HG03135 (cell line): ENCODE results near the gene TRAP1.
"Not testable (repeated sequence)": the region's sequence is repeated elsewhere in the genome, so short reads cannot be mapped to it uniquely, and the experiment has no call there.

Experiments
- ATAC-seq: cut with Tn5 transposase; IDR thresholded peaks from one replicate; pipeline ENCODE4 v1.9.1; 2021; ENCODE audit warnings: mild to moderate bottlenecking, moderate library complexity; ENCODE audit not compliant: unreplicated experiment

Gene TRAP1

DNA sequence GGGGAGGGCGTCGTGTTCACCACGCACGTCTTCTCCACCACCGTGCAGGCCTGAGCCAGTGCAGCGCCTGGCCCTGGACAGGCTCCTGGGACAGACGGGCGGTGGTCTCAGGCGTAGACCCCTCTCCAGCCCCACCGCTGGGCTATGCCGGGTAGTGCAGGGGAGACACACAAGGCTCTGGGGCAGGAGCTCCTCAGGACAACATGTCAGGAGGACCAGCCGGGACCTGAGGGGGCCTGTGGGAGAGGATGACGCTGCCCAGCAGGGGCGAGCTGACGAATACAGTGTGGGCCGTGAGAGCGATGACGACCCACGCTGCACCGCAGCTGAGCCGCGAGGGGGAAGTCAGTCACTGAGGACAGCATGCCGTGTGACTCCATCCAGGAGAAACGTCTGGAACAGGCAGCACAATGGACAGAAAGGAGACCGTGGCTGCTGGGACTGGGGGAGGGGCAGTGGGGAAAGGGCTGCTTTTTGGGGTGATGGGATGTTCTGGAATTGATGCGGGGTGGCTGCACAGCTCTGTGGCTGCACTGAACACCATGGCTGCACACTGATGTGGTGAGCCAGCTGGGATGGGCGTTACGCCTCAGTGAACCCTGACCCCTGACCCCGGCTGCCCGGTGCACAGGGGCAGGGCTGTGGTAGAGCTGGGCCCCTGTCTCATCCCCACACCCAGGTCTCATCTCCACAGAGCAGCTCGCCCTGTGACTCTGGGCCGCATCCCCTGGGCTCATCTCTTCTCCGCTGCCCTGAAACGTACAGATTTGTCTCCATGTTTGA lies 42.6 kb downstream of the TRAP1 start:
- ATAC-seq: no peak

DNA sequence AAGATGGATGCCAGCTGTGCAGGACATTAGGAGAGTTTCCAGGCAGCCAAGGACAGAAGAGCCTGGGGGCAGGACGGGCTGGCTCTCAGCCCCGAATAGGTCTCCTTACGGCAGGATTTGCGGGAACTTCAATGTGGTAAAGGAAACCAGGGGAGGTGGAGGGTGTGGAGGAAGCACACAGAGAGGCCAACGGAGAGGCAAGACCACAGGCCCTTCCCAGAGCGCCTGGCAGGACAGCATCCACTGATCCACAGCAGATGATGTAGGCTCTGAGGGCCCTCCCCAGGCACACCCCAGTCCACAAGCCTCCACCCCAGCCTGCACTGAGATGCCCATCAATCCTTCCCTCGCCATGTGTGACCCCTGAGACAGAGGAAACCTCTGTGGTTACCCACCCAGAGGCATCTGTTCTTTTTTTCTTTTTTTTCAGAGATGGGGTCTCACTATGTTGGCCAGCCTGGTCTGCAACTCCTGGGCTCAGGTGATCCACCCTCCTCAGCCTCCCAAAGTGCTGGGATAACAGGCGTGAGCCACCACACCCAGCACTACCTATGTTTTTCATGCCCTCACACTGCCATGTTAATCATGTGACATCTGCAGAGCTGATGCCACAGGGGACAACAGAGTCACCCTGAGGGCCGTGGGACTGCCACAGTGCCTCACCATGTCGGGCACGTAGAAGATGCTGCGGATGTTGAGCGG lies 43.5 kb downstream of the TRAP1 start:
- ATAC-seq: no peak

DNA sequence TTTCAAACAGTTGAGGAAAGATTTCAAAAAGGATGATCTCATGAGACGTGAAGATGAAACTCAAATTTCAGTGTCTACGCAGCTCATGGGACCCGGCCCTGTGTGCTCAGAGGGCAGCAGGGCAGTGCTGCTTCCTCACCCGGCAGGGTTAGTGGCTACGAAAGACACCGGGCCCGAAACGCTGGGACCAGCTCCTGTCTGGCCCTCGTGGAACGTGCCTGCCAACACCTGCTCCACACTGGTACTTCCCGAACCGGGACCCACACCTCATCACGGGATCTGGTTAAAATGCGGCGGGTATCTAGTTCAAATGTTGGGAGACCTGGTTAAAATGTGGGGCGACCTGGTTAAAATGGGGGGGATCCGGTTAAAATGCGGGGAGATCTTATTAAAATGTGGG lies 44.1 kb downstream of the TRAP1 start:
- no peak for ATAC-seq

DNA sequence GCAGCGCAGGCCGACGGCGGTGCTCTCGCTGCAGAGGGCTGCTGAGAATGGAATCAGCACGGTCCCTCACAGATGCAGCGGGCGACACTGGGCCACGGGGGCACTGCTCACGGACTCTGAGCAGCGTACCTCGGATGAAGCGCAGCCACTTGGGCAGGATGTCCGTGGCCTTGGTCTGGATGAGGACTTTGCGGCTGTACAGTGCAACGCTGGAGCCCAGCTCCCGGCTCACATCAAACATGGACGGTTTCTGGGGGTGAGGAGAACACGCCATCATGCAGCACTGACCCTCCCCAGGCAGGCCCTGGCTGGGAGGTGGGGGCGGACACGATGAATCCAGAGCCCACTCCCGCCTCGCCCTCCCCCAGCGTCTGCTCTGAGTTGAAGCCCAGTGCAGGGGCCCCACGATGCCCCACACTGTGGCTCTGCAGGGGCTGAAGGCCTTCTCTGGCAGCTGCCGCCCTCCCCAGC lies 44.7 kb downstream of the TRAP1 start:
- no peak for ATAC-seq

DNA sequence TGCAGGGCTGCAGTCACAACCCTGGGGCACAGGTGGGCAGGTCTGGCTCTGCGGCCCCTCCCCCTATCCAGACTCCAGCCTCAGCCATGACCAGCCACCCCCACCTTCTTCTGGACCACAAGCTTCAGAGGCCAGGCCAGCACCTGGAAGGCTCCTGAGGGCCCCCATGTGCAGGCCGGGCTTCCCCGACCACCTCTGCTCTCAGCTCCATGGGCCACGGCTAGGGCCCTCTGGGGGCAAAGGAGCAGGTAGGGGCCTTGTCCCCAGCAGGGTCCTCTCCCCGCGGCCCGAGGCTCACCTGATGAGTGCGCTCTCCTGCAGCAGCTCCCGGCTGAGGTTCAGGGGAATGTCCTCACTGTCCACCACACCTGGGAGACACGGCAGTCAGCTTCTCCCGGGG lies 45.9 kb downstream of the TRAP1 start:
- no peak for ATAC-seq

DNA sequence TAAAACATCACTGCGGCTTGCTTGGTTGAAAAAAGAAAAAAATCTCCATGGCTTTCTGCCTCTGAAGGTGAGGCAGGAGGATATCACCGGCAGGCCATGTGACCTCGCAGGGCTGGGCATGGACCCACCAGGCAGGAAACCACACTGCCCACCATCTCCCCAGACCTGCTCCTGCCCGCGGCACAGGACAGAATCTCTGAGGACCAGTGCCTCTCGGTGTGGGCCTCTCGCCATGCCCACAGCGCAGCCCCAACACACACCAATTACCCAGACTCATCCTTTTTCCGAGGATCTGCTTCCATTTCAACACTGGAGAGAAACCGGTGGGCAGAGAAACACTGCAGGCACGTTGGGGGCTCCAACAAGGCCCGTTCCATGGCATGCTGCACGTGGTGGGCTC lies 46.6 kb downstream of the TRAP1 start:
- no peak for ATAC-seq

DNA sequence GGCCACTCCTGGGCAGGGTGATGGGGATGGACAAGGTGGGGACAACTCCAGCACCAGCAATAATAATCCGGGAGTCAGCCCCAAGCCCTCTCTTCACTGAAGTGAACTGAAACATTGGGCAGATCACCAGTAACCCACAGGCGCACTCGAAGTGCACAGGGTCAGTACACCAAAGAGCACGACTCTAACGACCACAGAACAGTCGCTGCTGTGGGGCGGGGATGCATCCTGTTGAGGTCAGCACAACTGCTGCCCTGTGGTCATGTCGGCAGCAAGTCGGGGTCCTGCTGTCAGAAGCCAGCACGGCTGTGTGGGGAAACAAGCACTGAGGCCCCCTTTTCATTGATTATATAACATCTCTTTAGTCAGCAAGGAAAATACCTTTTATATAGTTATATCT lies 48.2 kb downstream of the TRAP1 start:
- ATAC-seq: no peak

DNA sequence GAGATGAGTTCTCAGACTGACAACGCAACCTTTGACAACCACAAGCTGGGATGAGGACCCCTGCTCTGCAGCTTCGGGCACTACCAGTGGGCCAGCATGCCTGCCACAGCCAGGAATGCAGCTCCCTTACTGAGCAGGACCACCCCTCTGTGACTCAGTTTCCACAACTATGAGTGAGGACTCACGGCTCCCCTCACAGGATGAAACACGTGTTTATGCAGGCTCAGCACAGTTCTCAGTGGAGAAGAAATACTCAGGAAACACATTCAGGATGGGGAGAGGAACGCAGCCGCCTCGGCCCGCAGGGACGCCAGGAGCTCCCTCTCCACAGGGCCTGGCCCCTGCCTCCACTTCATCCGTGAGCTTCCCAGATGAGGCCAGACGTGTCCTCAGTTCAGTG lies 48.7 kb downstream of the TRAP1 start:
- ATAC-seq: no peak

DNA sequence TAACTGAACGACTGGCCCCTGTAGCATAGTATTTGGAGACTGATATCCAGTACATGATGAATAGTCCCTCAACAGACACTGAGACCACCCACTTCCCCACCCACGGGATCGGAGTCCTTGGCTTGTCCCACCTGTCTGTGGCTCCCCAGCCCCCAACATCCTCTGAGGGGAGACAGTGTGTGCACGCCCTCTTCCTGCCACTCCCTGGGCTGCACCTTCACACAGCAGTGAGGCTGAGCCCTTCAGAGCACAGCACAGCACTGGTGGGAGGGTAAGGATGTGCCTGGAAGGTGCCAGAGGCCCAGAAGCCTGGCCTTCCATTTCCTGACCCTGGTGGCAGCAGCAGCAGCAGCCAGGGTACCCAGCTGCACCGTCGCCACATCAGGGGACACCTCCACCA lies 51.8 kb downstream of the TRAP1 start:
- ATAC-seq: no peak

DNA sequence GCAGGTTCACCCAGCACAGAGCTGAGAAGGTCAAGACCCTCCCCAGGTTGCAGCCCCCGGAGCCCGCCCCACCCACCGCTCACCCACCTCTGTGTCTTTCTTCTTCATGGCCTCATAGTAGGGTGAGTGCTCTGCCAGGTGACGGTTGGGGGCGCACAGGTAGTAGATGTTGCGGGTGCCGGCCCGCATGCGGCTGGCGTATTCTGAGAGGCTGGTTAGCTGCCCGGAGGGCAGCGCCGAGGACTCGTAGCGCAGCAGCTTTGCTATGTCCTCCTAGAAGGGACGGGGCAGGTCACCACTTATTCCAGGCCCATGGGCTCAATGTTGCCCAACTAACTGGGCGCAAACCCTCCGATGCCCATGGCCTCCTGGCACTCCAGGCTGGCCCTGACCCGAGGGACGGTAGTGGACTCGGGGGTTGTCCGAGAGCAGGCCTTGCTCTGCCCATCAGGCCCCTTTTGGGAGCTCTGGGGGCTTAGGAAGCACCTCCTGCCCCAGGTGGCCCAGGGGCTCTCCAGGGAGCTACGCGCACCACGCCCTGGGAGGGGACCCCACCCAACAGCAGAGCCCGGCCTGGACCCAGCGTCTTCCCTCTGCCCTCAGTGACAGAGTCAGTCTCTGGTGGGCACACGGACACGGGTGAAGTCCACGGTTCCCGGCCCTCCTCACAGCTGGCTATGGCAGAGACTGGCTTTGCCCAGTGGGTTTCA lies 53.0 kb downstream of the TRAP1 start:
- ATAC-seq: no peak

DNA sequence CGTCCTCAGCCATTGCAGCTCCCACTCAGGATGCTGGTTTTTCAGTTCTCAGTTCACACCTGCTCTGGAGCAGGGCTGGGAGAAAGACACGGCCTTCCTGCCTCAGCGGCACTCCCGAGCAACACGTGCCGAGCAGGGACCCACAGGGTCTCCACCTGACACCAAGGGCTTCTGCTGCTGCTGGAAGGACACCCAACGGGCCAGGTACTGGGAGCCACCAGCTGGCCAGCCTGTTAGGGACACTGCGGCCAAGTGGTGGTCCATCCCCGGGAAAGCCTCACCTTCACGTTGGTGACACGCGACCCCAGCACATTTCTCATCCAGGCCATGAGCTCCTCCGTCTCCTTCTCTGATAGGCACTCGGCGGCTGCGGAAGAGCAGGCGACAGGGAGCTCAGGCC lies 54.7 kb downstream of the TRAP1 start:
- ATAC-seq: no peak

DNA sequence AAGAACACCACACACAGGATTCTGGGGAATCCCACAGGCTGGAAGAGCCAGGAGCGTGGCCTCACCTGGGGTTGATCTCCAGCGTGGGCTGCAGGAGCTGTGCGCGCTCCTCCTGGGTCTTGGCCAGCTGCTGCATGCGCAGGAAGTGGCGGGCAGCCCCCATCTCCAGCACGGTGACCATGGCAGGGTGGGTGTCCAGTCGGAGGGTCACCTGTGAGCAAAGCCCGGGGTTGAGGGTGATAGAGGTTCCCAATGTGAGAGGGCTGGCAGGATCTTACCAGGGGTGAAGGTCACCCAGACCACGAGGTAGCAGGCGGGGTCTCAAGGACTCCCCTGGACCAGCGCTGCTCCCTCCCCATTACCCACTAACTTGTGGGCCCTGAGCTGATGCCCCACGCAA lies 55.4 kb downstream of the TRAP1 start:
- no peak for ATAC-seq

DNA sequence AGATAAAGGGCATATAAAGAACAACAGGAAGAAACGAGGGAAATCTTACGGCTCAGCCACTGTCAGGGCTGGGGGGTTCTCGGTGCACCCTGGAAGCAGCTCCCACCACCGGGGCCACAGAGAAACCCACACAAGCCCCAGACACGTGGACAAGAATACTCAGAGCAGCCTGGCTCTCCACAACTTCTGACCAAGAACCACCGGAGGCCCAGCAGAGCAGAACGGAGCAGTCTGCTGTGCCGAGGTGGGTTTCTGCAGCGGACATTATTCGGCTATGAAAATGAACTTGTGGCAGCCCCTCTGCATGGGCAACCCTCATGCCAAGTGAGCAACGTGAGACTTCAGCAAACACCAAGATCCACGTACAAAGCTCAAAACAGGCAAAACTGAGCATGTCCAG lies 56.0 kb downstream of the TRAP1 start:
- ATAC-seq: no peak

DNA sequence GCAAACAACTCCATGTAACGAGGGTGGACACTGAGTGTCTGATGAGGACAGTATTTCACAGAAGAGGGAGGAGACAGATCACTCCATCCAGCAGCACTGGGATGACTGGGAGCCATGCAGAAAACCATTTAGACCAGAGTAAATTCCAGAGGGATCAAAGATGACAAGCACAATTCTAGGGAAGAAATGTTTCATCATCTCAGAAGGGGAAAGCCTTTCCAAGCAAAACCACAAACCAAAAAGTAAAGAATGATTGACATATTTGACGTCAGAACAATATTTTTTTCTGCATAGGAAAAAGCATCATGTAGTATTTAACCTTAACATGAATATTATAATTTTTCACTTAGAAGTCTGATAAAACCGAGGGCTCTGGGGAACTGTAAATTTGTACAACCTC lies 58.1 kb downstream of the TRAP1 start:
- ATAC-seq: no peak

DNA sequence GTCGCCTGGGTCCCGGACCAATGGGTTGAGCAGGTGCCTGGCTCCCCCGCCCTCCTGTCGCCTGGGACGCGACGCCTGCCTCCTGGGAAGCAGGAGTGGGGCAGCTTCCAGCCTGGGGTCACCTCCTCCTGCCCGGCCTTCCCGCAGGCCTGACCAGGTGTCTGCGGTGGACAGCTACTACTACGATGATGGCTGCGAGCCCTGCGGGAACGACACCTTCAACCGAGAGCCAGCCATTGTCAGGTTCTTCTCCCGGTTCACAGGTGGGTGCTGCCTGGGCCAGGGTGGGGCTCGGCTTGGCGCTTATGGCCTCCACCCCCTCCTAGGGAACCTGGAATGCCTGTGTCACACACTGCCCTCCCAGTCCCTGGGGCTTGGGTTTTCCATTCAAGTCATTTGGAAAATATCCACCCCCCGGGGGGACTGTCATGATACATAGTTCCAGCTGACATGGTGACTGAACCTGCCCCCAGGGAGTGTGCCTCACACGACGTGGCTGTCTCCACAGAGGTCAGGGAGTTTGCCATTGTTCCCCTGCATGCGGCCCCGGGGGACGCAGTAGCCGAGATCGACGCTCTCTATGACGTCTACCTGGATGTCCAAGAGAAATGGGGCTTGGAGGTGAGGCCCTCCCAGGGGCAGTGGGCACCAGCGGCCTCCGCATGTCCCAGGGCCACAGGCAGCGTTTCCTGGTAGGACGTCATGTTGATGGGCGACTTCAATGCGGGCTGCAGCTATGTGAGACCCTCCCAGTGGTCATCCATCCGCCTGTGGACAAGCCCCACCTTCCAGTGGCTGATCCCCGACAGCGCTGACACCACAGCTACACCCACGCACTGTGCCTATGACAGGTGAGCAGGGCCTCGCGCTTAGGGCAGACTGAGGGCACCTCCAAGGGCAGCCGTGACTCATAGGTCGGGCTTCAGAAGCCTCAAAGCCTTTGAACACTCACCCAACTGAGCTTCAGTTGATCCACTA lies 60.5 kb downstream of the TRAP1 start:
- no peak for ATAC-seq

DNA sequence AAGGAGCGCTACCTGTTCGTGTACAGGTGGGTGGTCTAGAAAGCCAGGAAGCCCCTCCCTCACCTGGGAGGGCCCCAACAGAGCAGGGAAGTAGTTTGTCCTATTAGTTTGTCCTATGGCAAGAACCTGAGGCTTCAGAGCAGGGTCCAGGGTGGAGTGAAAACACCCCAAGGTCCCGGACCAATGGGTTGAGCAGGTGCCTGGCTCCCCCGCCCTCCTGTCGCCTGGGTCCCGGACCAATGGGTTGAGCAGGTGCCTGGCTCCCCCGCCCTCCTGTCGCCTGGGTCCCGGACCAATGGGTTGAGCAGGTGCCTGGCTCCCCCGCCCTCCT lies 61.2 kb downstream of the TRAP1 start:
- not testable (repeated sequence) for ATAC-seq

DNA sequence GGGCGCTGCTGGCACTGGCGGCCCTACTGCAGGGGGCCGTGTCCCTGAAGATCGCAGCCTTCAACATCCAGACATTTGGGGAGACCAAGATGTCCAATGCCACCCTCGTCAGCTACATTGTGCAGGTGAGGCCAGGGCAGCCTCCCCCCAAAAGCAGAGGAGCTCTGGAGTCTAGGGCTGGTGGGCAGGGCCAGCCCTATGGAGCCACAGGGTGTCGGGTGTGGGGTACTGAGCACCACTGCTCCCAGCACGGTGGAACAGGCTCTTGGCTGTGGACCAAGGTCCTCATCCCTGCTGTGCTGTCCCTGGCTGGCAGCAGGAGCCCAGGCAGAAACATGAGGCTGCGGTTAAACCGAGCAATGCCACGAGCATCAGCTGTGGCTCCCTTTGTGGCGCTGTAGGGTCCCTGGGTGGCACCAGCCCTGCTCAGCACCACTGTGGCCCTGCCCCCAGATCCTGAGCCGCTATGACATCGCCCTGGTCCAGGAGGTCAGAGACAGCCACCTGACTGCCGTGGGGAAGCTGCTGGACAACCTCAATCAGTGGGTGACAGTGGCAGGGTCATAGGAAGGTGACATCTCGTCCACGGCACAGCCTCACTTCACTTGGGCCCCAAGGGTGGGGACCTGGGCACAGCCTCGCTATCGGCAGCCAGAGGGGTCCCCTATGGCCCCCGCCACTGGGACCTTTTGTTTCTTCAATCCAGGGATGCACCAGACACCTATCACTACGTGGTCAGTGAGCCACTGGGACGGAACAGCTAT lies 61.7 kb downstream of the TRAP1 start:
- ATAC-seq: no peak

DNA sequence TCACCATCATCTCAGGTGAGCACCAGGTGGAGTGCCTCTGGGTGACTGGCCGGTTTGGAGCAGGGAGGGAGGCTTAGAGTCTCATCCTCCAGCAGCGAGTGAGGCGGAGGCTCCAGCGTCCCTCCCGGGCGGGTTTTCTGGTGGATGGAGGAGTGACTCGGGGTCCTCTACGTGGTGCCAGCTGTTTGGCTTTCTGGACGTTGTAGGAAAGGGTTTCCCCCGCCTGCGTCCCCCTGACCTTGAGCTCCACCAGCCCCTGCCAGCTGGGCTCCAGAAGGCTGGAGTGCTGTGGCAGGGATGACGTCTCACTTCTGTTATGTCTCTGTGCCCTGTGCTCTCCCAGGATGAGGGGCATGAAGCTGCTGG lies 62.3 kb downstream of the TRAP1 start:
- ATAC-seq: no peak

DNA sequence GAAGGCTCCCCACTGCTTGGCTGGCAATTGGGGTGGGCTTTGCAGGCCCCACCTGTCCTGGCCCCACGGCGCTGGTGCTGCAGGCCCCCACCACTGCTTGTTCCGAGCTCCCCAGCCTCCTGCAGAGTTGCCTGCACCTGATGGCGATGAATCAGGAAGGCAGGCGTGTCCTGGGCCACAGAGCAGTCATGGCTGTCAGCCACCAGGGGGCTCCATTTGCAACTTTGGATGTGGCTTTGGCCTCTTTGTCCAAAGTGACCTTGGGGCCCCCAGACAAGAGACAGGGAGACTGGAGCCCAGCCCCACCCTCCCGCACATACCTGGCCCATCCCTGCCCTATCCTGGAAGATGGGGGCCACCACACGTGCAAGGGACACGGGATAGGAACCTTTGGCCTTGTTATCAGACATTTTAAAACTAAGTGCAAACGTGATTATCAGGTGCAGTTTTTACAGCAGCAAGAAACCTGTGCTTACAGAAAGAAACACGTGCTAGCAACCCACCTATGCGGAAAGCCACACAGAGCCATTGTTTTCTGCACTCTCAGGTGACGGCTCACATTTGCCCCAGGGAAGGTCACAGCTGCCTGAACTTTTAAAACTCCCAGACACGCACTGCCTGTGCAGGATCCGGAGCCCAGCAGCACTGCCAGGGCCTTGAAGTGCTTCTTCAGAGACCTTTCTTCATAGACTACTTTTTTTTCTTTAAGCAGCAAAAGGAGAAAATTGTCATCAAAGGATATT lies 62.9 kb downstream of the TRAP1 start, which contains the start of gene DNASE1:
DNASE1 (plus strand) TSS at position 443 of the 743 bp plus-strand sequence. CDS start 683 bp downstream, outside the sequence.
- ATAC-seq: no peak
